Kidney epithelial cell (primary cell): ENCODE measurements around the gene IZUMO4. TPM values are rescaled to one million over a fixed set of nuclear protein-coding genes. Genes with fewer than 3 reads are reported as not detected.
"Not testable (repeated sequence)": the region's sequence is repeated elsewhere in the genome, so short reads cannot be mapped to it uniquely, and the experiment has no call there.

Experiments used
- DNase-seq: peaks from one replicate; pipeline ENCODE4 v3.0.0-alpha.2; 2010; ENCODE audit warnings: low read depth
- H3K27me3 ChIP-seq: 2 replicates; pipeline ENCODE4 v1.6.0; 2011; ENCODE audit warnings: low read length; ENCODE audit not compliant: control insufficient read depth, insufficient read depth
- H3K36me3 ChIP-seq: 2 replicates; pipeline ENCODE4 v1.5.1; 2011; ENCODE audit warnings: low read length; ENCODE audit not compliant: control insufficient read depth, insufficient read depth
- H3K4me3 ChIP-seq: 2 replicates; pipeline ENCODE4 v1.5.1; 2011; ENCODE audit warnings: low read depth, mild to moderate bottlenecking, control low read depth, low read length
- CTCF ChIP-seq: IDR thresholded peaks from 2 replicates; pipeline ENCODE4 v1.5.1; 2011; ENCODE audit warnings: mild to moderate bottlenecking, moderate library complexity, low read length, control low read depth, inconsistent platforms; ENCODE audit not compliant: insufficient read depth, poor library complexity, severe bottlenecking
- total RNA-seq: library from RNA; depleted of rRNA; stranded (reverse); fragments of >200 nt; gene quantifications from 2 replicates; pipeline ENCODE4 v1.2.3, GENCODE V29; 2015

IZUMO4 gene
- total RNA-seq, 1 donor from 2014 or later, result 3.8 TPM

GRCh38 chr19:2087621-2088100, 9.1 kb upstream of the IZUMO4 start:
- no peak for TF ChIP-seq CTCF
- DNase-seq, result no peak
- H3K36me3 ChIP-seq, result no peaks in the 10 kb centered on the region

GRCh38 chr19:2089001-2089711, 7.6 kb upstream of the IZUMO4 start:
- DNase-seq, result no peak

More at GRCh38 chr19:2087621-2088100, 9.1 kb upstream of the IZUMO4 start:
- no peaks in the 10 kb centered on the region for H3K27me3 ChIP-seq
- no peak overlapping the region for H3K4me3 ChIP-seq

GRCh38 chr19:2089727-2090053, 7.0 kb upstream of the IZUMO4 start:
- H3K27me3 ChIP-seq, result no peaks in the 10 kb centered on the region
- no peak for DNase-seq
- no peak for TF ChIP-seq CTCF
- no peaks in the 10 kb centered on the region for H3K36me3 ChIP-seq
- no peak overlapping the region for H3K4me3 ChIP-seq

More at GRCh38 chr19:2089001-2089711, 7.6 kb upstream of the IZUMO4 start:
- Histone ChIP-seq H3K4me3 (no peak overlapping the region), H3K27me3 (no peaks in the 10 kb centered on the region), H3K36me3 (no peaks in the 10 kb centered on the region)
- no peak for TF ChIP-seq CTCF

DNA sequence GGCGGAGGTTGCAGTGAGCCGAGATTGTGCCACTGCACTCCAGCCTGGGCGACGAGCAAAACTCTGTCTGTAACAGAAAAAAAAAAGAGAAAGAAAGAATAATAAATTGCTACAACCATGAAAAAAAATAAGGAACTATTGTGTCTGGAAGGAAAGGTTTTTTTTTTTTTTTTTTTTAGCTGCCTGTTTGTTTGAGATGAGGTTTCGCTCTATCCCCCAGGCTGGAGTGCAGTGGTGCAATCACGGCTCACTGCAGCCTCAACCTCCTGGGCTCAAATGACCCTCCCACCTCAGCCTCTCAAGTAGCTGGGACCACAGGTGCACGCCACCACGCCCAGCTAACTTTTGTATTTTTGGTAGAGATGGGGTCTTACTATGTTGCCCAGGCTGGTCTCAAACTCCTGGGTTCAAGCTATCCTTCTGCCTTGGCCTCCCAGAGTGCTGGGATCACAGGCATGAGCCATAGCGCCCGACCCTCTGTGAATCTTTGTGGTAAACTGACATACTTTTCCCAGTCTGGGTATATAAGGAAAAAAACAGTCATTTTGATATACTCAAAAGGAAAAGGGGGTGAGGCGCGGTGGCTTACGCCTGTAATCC, 4.7 kb upstream of the IZUMO4 start:
- H3K4me3 ChIP-seq, H3K27me3 ChIP-seq, H3K36me3 ChIP-seq, DNase-seq: not testable (repeated sequence)

- H3K36me3 ChIP-seq, result no peaks in the 10 kb centered on the region
- no peak for DNase-seq
- TF ChIP-seq CTCF, result peak; percentile 58
- no peaks in the 10 kb centered on the region for H3K27me3 ChIP-seq
- peak within 1 kb of the TSS; percentile 75 for H3K4me3 ChIP-seq
Measured at GRCh38 chr19:2096034-2096479, 658 bp upstream of the IZUMO4 start, which contains the start of gene MOB3A. Gene MOB3A, minus strand, starts transcription at chr19:2096326. Its CDS starts 17,766 bp downstream, at chr19:2078560.

DNA sequence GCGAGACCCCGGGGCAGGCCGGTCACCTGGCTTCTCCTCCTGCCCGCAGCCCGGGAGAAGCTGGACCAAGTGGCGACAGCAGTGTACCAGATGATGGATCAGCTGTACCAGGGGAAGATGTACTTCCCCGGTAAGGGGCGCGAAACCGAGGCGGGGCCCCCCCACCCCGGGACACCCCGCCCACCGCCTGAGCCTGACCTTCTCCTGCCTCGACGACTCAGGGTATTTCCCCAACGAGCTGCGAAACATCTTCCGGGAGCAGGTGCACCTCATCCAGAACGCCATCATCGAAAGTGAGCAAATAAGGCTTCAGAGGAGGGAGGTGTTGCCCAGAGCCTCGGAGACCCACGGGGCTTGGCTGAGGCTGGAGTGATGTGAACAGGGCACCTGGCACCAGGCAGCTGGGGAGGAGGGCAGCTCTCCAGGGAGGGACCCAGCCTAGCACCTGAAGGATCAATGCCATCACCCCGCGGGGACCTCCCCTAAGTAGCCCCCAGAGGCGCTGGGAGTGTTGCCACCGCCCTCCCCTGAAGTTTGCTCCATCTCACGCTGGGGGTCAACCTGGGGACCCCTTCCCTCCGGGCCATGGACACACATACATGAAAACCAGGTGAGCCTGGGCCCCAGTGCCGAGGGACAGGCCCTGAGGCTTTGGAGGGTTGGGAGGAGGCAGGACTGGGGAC, 629 bp downstream of the IZUMO4 start:
- no peak for TF ChIP-seq CTCF
- H3K4me3 ChIP-seq, result peak overlapping the region; percentile 42
- no peaks in the 10 kb centered on the region for H3K36me3 ChIP-seq
- no peaks in the 10 kb centered on the region for H3K27me3 ChIP-seq
- no peak for DNase-seq
